ENCODE results near the gene KRTAP10-11.
"Not testable (repeated sequence)": the region's sequence is repeated elsewhere in the genome, so short reads cannot be mapped to it uniquely, and the experiment has no call there.

The KRTAP10-11 gene

DNA sequence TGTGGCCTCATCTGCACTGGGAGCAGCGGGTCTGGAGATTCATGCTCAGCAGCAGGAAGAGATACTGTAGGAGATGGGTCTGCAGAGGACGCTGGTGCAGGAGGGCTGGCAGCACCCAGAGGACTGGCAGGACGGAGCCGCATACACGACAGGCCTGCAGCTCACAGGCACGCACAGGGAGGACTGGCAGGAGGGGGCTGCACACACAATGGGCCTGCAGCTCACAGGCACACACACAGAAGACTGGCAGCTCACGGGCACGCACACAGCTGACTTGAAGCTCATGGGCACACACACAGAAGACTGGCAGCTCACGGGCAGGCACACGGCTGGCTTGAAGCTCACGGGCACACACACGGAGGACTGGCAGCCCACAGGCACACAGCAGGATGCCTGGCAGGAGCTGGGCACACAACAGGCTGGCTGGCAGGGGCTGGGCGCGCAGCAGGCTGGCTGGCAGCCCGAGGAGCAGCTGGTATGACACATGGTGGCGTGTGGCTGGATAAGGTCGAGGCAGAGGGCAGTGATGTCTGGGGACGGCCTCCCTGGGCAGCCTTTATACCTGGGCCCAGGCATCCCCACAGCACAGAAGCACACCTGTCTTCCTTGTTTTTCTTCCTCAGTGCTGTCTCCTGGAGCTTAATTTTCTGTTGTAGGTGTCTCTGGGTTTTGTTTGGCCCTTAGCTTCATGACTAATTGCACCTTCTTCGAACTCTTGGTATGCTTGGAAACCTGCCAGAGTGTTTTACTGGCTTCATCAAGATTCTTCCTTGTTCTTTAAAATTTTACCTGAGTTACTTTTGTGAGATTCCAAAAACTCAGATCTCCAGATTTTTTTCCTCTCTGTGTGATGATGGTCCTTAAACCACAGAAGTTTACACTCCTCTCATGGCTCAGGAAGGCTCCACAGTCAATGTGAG lies 20.4 kb downstream of the KRTAP10-11 start, which contains the start of gene KRTAP12-2:
TSS of gene KRTAP12-2 (minus strand) at position 527 of the 920 bp plus-strand sequence. CDS start at position 486, 41 bp downstream.
- no peak for DNase-seq (ENCODE audit: low read depth in 2 of 2)

GRCh38 chr21:44667612-44668011 lies 21.4 kb downstream of the KRTAP10-11 start:
- no peak for DNase-seq (ENCODE audit: low read depth in 2 of 2)

DNA sequence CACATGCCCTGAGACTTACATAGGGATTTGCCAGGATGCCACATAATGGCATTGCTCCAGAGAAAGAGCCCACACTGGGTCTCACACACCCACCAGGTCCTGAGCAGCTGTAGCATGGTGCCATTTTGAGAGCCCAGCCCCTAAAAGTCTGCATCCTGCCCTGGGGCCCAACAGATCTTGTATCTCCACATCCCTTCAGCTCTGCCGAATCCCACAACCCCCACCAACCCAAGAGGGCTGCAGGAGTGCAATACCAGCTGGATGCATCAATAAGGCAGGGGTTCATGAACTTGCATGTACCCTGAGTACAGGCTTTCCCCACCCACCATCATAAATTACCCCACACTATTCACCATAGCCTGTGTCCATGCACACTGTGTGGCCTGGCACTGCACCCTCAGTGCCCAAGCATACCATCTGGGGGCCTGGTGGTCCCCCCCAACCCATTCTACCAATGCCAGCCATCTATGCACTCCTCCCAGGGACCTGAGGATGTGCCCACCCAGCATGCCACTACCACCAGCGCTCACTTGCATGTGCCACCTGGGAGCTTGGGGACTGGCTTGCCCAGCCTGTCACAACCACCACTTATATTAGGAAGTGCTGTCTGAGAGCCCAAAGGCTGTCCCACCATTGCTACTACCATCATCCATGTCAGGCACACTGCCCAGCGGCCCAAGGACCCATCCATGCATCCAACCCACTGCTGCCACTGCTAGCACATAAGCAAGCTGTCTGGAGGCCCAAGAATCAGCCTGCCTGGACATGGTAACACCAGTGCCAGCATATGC lies 24.6 kb downstream of the KRTAP10-11 start:
- no peak for DNase-seq (ENCODE audit: low read depth in 2 of 2)

DNA sequence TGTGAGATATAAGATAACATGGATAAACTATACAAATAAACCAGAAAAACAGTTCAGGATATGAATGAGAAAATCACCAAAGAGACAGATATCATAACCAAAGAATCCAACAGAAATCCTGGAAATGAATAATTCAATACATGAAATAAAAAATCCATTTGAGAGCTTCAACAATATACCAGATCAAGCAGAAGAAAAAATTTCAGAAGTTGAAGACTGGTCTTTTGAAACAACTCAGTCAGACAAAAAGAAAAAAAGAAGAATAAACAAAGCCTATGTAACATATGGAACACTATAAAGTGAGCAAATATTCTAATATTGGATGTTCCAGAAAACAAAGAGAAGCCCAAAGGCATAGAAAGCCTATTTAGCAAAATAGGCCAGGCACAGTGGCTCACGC lies 25.7 kb downstream of the KRTAP10-11 start:
- DNase-seq (ENCODE audit: low read depth in 2 of 2) = no peak

- DNase-seq (ENCODE audit: low read depth in 2 of 2) = no peak
Observed at GRCh38 chr21:44677881-44678280, 31.7 kb downstream of the KRTAP10-11 start.

- no peak for DNase-seq (ENCODE audit: low read depth in 2 of 2)
Observed at GRCh38 chr21:44681152-44681551, 34.9 kb downstream of the KRTAP10-11 start.

GRCh38 chr21:44681861-44682579 lies 35.8 kb downstream of the KRTAP10-11 start, which contains the start of gene KRTAP12-1:
Gene KRTAP12-1, minus strand, starts transcription at chr21:44682163. Its CDS starts 40 bp downstream, at chr21:44682123.
- DNase-seq (ENCODE audit: low read depth in 2 of 2) = no peak

DNA sequence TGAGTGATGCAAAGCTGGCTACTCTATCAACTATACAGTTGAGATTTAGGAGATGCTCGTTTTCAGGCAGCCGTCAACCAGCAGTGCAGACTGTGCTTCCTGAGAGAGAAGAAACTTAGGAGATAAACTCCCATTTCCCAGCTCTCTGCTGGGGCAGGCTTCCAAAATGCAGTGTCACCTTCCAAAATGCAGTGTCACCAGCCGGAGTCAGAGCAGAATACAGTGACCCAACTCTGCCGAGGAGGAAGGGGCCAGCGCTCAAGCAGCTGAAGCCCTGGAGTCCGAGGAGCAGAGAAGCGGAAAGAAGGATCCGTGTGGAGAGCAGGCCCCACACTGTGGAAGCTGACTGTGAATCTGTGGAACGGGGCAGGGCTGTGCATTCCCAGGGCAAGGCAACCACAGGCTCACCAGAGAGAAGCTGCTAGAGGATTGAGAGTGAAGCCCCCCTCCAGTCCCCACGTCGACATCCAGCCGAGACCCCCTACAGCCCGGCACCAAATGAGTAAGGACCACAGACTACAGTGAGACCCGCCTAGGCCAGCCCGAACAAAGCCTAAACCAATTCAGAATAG lies 36.5 kb downstream of the KRTAP10-11 start:
- DNase-seq (ENCODE audit: low read depth in 2 of 2) = no peak

GRCh38 chr21:44684077-44684476 lies 37.9 kb downstream of the KRTAP10-11 start:
- no peak for DNase-seq (ENCODE audit: low read depth in 2 of 2)

GRCh38 chr21:44684483-44684882 lies 38.3 kb downstream of the KRTAP10-11 start:
- no peak for DNase-seq (ENCODE audit: low read depth in 2 of 2)

- DNase-seq (ENCODE audit: low read depth in 2 of 2) = not testable (repeated sequence)
Observed at GRCh38 chr21:44685050-44685449, 38.8 kb downstream of the KRTAP10-11 start.

DNA sequence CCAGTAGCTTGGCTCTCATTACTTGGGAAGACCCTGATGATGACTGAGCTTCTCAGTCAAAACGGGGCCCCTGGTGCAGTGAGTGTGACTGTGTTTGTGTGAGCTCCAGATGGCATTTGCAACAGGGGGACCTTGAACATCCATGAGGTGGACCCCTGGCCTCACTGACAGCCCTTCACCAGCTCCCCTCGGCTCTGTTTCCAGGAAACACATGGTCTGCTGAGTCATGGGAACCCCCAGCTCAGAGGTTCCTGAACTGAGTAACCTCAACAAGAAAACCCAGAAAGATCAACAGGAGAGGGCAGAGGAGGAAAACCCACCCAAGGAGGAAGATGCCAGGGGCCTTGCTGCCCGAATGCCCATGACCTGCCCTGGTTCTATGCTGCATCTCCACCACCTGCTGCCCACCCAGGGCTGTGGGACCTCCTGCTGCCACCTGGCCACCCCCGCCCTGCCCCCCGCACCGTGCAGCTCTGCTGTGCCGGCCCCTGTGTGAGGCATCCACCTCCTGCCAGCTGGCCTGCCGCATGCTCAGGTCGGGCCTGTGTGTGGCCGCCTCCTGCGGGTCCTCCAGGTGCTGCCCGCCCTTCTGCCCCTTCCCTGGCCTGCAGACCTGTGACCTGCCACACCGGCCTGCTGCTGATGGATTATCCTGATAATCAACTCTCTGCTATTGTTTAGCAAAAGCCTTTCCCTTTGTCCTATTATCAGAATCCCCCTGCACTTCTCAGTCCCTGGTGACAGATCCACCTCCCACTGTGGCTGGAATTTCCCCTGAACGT lies 40.0 kb downstream of the KRTAP10-11 start:
- no peak for DNase-seq (ENCODE audit: low read depth in 2 of 2)

DNA sequence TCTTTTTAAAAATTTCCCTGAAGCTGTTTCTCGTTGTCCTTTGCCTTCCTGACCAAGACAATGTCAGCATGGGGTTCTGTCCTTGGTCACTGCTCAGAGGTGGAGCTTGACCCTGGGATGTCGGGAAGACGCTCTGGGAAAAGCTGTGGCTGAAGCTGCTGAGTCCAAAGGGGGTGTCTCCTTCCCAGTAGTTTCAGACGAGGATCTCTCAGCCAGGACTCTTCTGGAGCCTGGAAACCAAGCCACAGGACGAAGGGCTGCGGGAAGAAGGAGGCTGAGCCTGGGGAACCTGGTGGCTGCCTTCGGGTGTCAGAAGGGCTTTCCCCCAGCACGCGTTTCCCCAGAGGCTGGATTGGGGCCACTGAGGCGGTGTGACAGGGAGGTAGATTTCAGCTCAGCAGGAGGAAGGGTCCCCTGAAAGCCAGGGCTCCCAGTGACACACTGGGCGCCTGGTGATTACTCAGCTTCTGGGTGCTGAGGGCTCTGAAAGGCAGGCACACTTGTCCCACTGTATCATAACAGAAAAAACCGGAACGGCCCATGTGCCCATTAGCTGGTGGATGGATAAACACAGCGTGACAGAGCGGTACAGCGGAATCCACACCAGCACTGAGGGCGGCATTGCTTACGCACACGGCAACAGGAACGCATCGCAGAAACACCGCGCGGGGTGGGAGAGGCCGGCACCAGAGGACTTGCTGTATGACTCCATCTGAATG lies 40.8 kb downstream of the KRTAP10-11 start:
- DNase-seq (ENCODE audit: low read depth in 2 of 2) = no peak

DNA sequence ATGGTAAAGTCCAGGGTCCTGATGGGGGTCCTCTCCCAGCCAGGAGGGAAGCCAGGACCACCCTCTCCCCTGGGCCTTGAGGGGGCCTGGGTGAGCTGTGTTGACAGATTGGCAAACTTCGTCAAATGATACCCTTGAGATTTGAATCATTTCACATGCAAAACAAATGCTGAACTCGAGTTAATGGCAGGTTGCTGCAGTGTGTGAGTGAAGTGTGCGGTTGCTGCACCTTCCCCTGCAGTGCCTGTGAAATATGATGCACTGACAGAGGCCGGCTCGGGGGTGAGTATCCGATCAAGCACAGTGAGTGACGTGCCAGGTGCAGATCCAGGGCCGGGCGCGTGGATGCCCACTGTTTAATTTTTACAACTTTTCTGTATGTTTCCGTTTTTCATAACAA lies 41.5 kb downstream of the KRTAP10-11 start:
- DNase-seq (ENCODE audit: low read depth in 2 of 2) = no peak

DNA sequence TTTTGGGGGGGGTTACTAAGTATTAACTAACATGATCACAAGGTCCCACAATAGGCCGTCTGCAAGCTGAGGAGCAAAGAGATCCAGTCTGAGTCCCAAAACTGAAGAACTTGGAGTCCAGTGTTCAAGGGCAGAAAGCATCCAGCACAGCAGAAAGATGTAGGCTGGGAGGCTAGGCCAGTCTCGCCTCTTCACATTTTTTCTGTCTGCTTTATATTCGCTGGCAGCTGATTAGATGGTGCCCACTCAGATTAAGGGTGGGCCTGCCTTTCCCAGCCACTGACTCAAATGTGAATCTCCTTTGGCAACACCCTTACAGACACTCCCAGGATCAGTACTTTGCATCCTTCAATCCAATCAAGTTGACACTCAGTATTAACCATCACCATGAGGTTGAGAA lies 43.5 kb downstream of the KRTAP10-11 start:
- not testable (repeated sequence) for DNase-seq (ENCODE audit: low read depth in 2 of 2)

- no peak for DNase-seq (ENCODE audit: low read depth in 2 of 2)
Observed at GRCh38 chr21:44691686-44692085, 45.5 kb downstream of the KRTAP10-11 start.

GRCh38 chr21:44692798-44693512 lies 46.7 kb downstream of the KRTAP10-11 start:
- DNase-seq (ENCODE audit: low read depth in 2 of 2) = no peak

DNA sequence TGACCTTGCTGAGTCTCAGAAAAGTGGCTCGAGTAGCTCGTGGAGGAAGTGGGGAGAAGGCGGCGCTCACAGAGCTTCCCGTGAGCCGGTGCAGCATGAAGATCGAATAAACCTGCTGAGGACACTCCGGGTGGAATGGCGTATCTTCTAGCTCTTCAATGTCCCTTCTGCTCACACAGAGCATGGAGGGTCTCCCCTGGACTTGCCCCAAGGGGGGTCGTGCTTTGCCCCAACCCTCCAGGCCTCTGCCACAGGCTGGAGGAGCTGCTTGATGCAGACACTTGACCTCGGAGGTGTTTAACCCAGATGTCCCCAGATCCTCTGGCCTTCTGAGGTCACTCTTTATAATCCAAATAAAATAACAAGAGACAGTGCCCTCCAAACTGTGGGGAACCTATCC lies 48.6 kb downstream of the KRTAP10-11 start:
- DNase-seq (ENCODE audit: low read depth in 2 of 2) = no peak

- no peak for DNase-seq (ENCODE audit: low read depth in 2 of 2)
Observed at GRCh38 chr21:44695184-44695583, 49.0 kb downstream of the KRTAP10-11 start.

All from stimulated activated CD4-positive, alpha-beta T cell treated with anti-CD3 and anti-CD28 coated beads, Interleukin-12 subunit alpha, Interleukin-12 subunit beta, amount 100 ng/mL, for 24 hours (primary cell).